Adrenal gland (tissue), 19 donors: ENCODE data around the gene OTULIN. TPM values are rescaled to one million over a fixed set of nuclear protein-coding genes. Genes with fewer than 3 reads are reported as not detected.
A peak's percentile ranks its signal among the peaks of the same experiment; 100 is the strongest.

ENCODE experiments used
- DNase-seq, 7 donors: peaks; one replicate each; pipeline ENCODE4 v3.0.0-alpha.2; 2019 to 2020
- H3K27ac ChIP-seq, 5 donors: fragments of 200-600 bp; sonication (generic) in 4 of 5; 1 replicate in 3 of 5; 2 replicates in 2 of 5; pipeline versions ENCODE4 v1.5.1 to v1.8.0; 2016 to 2020; ENCODE audit warnings: mild to moderate bottlenecking in 1 of 5
- H3K27me3 ChIP-seq: fragments of 200-600 bp; 2 replicates; pipeline ENCODE4 v1.8.0; 2021
- H3K36me3 ChIP-seq, 2 donors: fragments of 200-600 bp; replicated peaks in 1 of 2; 1 replicate in 1 of 2; 2 replicates in 1 of 2; pipeline versions ENCODE4 v1.5.1 to v1.8.0; 2018 to 2022
- H3K4me1 ChIP-seq, 2 donors: fragments of 200-600 bp; replicated peaks in 1 of 2; 1 replicate in 1 of 2; 2 replicates in 1 of 2; pipeline versions ENCODE4 v1.5.1 to v1.8.0; 2018 to 2021
- H3K4me3 ChIP-seq, 4 donors: fragments of 200-600 bp; sonication (generic) in 3 of 4; one replicate each; pipeline ENCODE4 v1.5.1; 2016 to 2018
- H3K9me3 ChIP-seq, 3 donors: fragments of 200-600 bp; sonication (generic) in 1 of 3; replicated peaks in 1 of 3; 1 replicate in 2 of 3; 2 replicates in 1 of 3; pipeline versions ENCODE4 v1.5.1 to v1.8.0; 2016 to 2021
- CTCF ChIP-seq, 6 experiments: fragments of 450-650 bp in 4 of 6; fragments of 200-600 bp in 2 of 6; sonication (generic) in 1 of 6; IDR thresholded peaks; 1 replicate in 5 of 6; 2 replicates in 1 of 6; pipeline versions ENCODE4 v1.5.1 to v1.8.0; 2016 to 2021; ENCODE audit warnings: antibody characterized with exemption in 6 of 6, mild to moderate bottlenecking in 2 of 6, moderate library complexity in 1 of 6
- POLR2A ChIP-seq, 2 donors: fragments of 450-650 bp; IDR thresholded peaks; one replicate each; pipeline ENCODE4 v1.6.1; 2017; ENCODE audit warnings: antibody characterized with exemption in 2 of 2, mild to moderate bottlenecking in 2 of 2, moderate library complexity in 1 of 2
- WGBS, 4 donors: extraction: QIAGEN DNeasy Blood & Tissue Kit in 2 of 4; methylation state at CpG; one replicate each; pipeline versions ENCODE4 v1.1.5 to v1.1.7; 2013 to 2017; 5-methylcytosine and 5-hydroxymethylcytosine counted together
- intact Hi-C, 2 donors: fragments of 100-400 bp; cut with DNase I; formaldehyde crosslinking; loops; one replicate each; pipeline versions ENCODE4 v1.14.1 to v1.15.0; 2022 to 2023
- long read RNA-seq, 10 donors: library from polyadenylated mRNA in 3 of 10; unstranded in 2 of 10; stranded (forward) in 1 of 10; transcript quantifications; one replicate each; pipeline ENCODE4 v2.0.0 and lab custom pipeline, GENCODE V29; 2021 to 2026
- polyA plus RNA-seq, 3 donors: library from polyadenylated mRNA; stranded (reverse); fragments of 200-250 nt in 2 of 3; fragments of 350-450 nt in 1 of 3; fragmentation: Illumina TruSeq in 1 of 3; extraction: RNeasy Lipid Tissue Mini Kit (QIAGEN cat#74804) in 1 of 3; gene quantifications; one replicate each; pipeline ENCODE4 v1.2.3, GENCODE V29; 2013 to 2014
- total RNA-seq, 9 donors: library from RNA; depleted of rRNA in 4 of 9; stranded (reverse); fragments of >200 nt in 4 of 9; fragments of 120-200 nt in 1 of 9; fragmentation: NEBNext Ultra II Directional in 1 of 9; extraction: Animal tissue kit (Norgen Biotek cat#: 25700) in 1 of 9; gene quantifications; one replicate each; pipeline versions ENCODE4 v1.1.0 to v1.2.4, GENCODE V29; 2013 to 2023
- donor health status: healthy with polysubstance abuse.
- donor health status: Bipolar disorder and iron deficiency.
- donor health status: DM: yes; HTN: yes; CAD: no.
- donor health status: DM: no; HTN: no; CAD: no.
- donor health status: DM: no; HTN: no; CAD: no.
- donor health status: DM: yes; HTN: yes; CAD: no.

OTULIN gene
- total RNA-seq, result 10 to 100 TPM in 8 of 9 donors, 1 to 10 TPM in 1; 5.6 to 40.8 (median 20.9) TPM
- 1 to 10 TPM; 2.8 to 6.4 (median 5.0) TPM for polyA plus RNA-seq
- long read RNA-seq, donor 1, result 0 reads
- long read RNA-seq, donor 2, full-length matches to known transcripts, result 2 of 2 reads
- long read RNA-seq, donor 2, partial matches to known transcripts, result 0 of 2 reads
- long read RNA-seq, donor 2, other reads (novel, unspliced or antisense), result 0 of 2 reads
- long read RNA-seq, donor 3, full-length matches to known transcripts, result 1 of 1 reads
- long read RNA-seq, donor 3, partial matches to known transcripts, result 0 of 1 reads
- long read RNA-seq, donor 3, other reads (novel, unspliced or antisense), result 0 of 1 reads
- long read RNA-seq, donor 4, partial matches to known transcripts, result 0 of 1 reads
- long read RNA-seq, donor 4, other reads (novel, unspliced or antisense), result 1 of 1 reads
- long read RNA-seq, donor 5, full-length matches to known transcripts, result 13 of 16 reads
- long read RNA-seq, donor 5, partial matches to known transcripts, result 1 of 16 reads
- long read RNA-seq, donor 5, other reads (novel, unspliced or antisense), result 2 of 16 reads
- long read RNA-seq, donor 6, partial matches to known transcripts, result 0 of 2 reads
- long read RNA-seq, donor 6, other reads (novel, unspliced or antisense), result 2 of 2 reads
- long read RNA-seq, donor 7, full-length matches to known transcripts, result 1 of 1 reads
- long read RNA-seq, donor 7, partial matches to known transcripts, result 0 of 1 reads
- long read RNA-seq, donor 7, other reads (novel, unspliced or antisense), result 0 of 1 reads
- long read RNA-seq, donor 8, full-length matches to known transcripts, result 7 of 7 reads
- long read RNA-seq, donor 8, partial matches to known transcripts, result 0 of 7 reads
- long read RNA-seq, donor 8, other reads (novel, unspliced or antisense), result 0 of 7 reads
- long read RNA-seq, donor 9, full-length matches to known transcripts, result 1 of 1 reads
- long read RNA-seq, donor 9, partial matches to known transcripts, result 0 of 1 reads
- long read RNA-seq, donor 9, other reads (novel, unspliced or antisense), result 0 of 1 reads
- long read RNA-seq, donor 10, full-length matches to known transcripts, result 1 of 1 reads
- long read RNA-seq, donor 10, partial matches to known transcripts, result 0 of 1 reads
- long read RNA-seq, donor 10, other reads (novel, unspliced or antisense), result 0 of 1 reads

- Histone ChIP-seq H3K9me3 (no peaks in the 10 kb centered on the region), H3K4me1 (peaks cover 10 to 26% of the 10 kb centered on the region in 2 donors), H3K27ac (peak within 1 kb of the TSS; percentile 58 to 96 (median 92)), H3K4me3 (peak within 1 kb of the TSS; percentile 1 to 88 (median 70)), H3K27me3 (no peaks in the 10 kb centered on the region), H3K36me3 (no peaks in the 10 kb centered on the region)
- 0 to 1% (median 1%) methylated on average over 14 to 115 of the region's 115 CpGs; no CpG with 5 or more reads in 1 of the 4 donors for WGBS, 4 donors
- intact Hi-C loops, result no loop called here
- TF ChIP-seq POLR2A (IDR thresholded peaks at IDR 0.05) (peak; percentile 67 to 95), CTCF (IDR thresholded peaks at IDR 0.05) (no peak)
- DNase-seq, result peak; percentile 90 to 93 (median 91)
Observed at GRCh38 chr5:14664270-14665100, at the start of gene OTULIN. Gene OTULIN (plus strand): TSS chr5:14664718. CDS start chr5:14664826, 108 bp downstream.

- WGBS, 4 donors, result 80 to 91% (median 84%) methylated on average over 4 of the region's 4 CpGs
- H3K27me3 ChIP-seq, result no peaks in the 10 kb centered on the region
- H3K9me3 ChIP-seq, result no peaks in the 10 kb centered on the region
- no peaks in the 10 kb centered on the region for H3K36me3 ChIP-seq
- no peak for DNase-seq
- no peak for TF ChIP-seq POLR2A (IDR thresholded peaks at IDR 0.05)
- intact Hi-C loops, result no loop called here
- H3K4me1 ChIP-seq, result no peaks in the 10 kb centered on the region
- H3K4me3 ChIP-seq, result no peak overlapping the region
- H3K27ac ChIP-seq, result no peak overlapping the region
Observed at GRCh38 chr5:14615365-14615764, 49.2 kb upstream of the OTULIN start.

- TF ChIP-seq POLR2A (IDR thresholded peaks at IDR 0.05), result no peak
- TF ChIP-seq CTCF (IDR thresholded peaks at IDR 0.05), result no peak
- WGBS, 4 donors, result 77 to 98% (median 93%) methylated on average over 4 of the region's 4 CpGs
- Histone ChIP-seq H3K27me3 (no peaks in the 10 kb centered on the region), H3K36me3 (no peaks in the 10 kb centered on the region), H3K4me1 (no peaks in the 10 kb centered on the region), H3K27ac (no peak overlapping the region), H3K4me3 (no peak overlapping the region), H3K9me3 (no peaks in the 10 kb centered on the region)
- intact Hi-C loops, result no loop called here
- no peak for DNase-seq
Observed at GRCh38 chr5:14617441-14617840, 47.1 kb upstream of the OTULIN start.

GRCh38 chr5:14627270-14627669, 37.2 kb upstream of the OTULIN start:
- DNase-seq, result no peak
- Histone ChIP-seq H3K36me3 (no peaks in the 10 kb centered on the region), H3K4me3 (no peak overlapping the region), H3K27ac (no peak overlapping the region), H3K27me3 (no peaks in the 10 kb centered on the region), H3K4me1 (no peaks in the 10 kb centered on the region), H3K9me3 (no peaks in the 10 kb centered on the region)
- TF ChIP-seq POLR2A (IDR thresholded peaks at IDR 0.05) (no peak), CTCF (IDR thresholded peaks at IDR 0.05) (no peak)
- intact Hi-C loops, result no loop called here
